HCT116 (cell line): ENCODE results near the gene CERS2.

ENCODE experiments used
- EGR1 ChIP-seq: IDR thresholded peaks from 2 replicates; pipeline ENCODE4 v1.6.1; 2012; ENCODE audit warnings: low read depth
- POLR2A ChIP-seq: IDR thresholded peaks from 2 replicates; pipeline ENCODE4 v1.7.0; 2011; ENCODE audit warnings: borderline replicate concordance; ENCODE audit not compliant: insufficient read depth, insufficient read length; ENCODE audit errors: extremely low read depth
- POLR2AphosphoS5 ChIP-seq: IDR thresholded peaks from 2 replicates; pipeline ENCODE4 v1.6.1; 2011; ENCODE audit warnings: mild to moderate bottlenecking, low read depth, low read length, moderate library complexity
- SIN3A ChIP-seq: IDR thresholded peaks from 2 replicates; pipeline ENCODE4 v1.6.1; 2012; ENCODE audit warnings: low read depth
- SRF ChIP-seq: IDR thresholded peaks from 2 replicates; pipeline ENCODE4 v1.6.1; 2012; ENCODE audit warnings: low read depth
- TF ChIP-seq, protein P1 (sequence below), 3 experiments: fragments of 200-600 bp in 1 of 3; sonication (generic) in 1 of 3; IDR thresholded peaks in 2 of 3; conservative IDR thresholded peaks in 1 of 3; 2 replicates each; pipeline ENCODE4 v1.5.1; 2012 to 2017; ENCODE audit warnings: low read depth in 2 of 3, low read length in 2 of 3, antibody characterized with exemption in 1 of 3, borderline replicate concordance in 1 of 3, control low read depth in 1 of 3, mild to moderate bottlenecking in 1 of 3, mixed read lengths in 1 of 3, mixed run types in 1 of 3, moderate library complexity in 1 of 3; ENCODE audit not compliant: insufficient read depth in 1 of 3
- TF ChIP-seq, protein P2 (sequence below): IDR thresholded peaks from 2 replicates; pipeline ENCODE4 v1.6.1; 2012; ENCODE audit warnings: low read depth
- TF ChIP-seq, protein P3 (sequence below): IDR thresholded peaks from 2 replicates; pipeline ENCODE4 v1.6.1; 2012

DNA sequence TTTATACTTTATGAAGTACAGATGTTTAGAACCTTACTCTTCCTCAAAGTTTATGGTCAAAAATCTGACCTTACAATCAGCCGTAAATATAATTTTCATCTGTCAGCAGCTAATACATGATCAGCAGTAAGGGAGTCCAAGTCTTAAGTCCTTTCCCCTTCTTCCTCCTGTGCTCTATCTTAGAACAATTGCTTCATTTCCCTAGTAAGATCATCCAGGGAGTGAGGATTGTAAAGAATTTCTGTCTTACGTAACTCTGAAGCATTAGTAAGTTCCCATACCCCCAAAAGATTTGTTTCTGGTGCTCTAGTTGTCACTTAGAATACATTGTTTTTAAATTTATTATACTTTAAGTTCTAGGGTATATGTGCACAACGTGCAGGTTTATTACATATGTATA, 46.3 kb downstream of the CERS2 start:
- TF ChIP-seq, protein P1, sequence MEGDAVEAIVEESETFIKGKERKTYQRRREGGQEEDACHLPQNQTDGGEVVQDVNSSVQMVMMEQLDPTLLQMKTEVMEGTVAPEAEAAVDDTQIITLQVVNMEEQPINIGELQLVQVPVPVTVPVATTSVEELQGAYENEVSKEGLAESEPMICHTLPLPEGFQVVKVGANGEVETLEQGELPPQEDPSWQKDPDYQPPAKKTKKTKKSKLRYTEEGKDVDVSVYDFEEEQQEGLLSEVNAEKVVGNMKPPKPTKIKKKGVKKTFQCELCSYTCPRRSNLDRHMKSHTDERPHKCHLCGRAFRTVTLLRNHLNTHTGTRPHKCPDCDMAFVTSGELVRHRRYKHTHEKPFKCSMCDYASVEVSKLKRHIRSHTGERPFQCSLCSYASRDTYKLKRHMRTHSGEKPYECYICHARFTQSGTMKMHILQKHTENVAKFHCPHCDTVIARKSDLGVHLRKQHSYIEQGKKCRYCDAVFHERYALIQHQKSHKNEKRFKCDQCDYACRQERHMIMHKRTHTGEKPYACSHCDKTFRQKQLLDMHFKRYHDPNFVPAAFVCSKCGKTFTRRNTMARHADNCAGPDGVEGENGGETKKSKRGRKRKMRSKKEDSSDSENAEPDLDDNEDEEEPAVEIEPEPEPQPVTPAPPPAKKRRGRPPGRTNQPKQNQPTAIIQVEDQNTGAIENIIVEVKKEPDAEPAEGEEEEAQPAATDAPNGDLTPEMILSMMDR (IDR thresholded peaks at IDR 0.05 in 2 of 3, conservative IDR thresholded peaks at IDR 0.05 in 1 of 3; ENCODE audit: borderline replicate concordance in 1 of 3, insufficient read depth in 1 of 3, low read depth in 2 of 3, low read length in 2 of 3), result no peak
- TF ChIP-seq SRF (no peak), SIN3A (no peak), EGR1 (no peak), POLR2A (no peak), POLR2AphosphoS5 (no peak)
- TF ChIP-seq, protein P2, sequence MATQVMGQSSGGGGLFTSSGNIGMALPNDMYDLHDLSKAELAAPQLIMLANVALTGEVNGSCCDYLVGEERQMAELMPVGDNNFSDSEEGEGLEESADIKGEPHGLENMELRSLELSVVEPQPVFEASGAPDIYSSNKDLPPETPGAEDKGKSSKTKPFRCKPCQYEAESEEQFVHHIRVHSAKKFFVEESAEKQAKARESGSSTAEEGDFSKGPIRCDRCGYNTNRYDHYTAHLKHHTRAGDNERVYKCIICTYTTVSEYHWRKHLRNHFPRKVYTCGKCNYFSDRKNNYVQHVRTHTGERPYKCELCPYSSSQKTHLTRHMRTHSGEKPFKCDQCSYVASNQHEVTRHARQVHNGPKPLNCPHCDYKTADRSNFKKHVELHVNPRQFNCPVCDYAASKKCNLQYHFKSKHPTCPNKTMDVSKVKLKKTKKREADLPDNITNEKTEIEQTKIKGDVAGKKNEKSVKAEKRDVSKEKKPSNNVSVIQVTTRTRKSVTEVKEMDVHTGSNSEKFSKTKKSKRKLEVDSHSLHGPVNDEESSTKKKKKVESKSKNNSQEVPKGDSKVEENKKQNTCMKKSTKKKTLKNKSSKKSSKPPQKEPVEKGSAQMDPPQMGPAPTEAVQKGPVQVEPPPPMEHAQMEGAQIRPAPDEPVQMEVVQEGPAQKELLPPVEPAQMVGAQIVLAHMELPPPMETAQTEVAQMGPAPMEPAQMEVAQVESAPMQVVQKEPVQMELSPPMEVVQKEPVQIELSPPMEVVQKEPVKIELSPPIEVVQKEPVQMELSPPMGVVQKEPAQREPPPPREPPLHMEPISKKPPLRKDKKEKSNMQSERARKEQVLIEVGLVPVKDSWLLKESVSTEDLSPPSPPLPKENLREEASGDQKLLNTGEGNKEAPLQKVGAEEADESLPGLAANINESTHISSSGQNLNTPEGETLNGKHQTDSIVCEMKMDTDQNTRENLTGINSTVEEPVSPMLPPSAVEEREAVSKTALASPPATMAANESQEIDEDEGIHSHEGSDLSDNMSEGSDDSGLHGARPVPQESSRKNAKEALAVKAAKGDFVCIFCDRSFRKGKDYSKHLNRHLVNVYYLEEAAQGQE, result no peak
- TF ChIP-seq, protein P3, sequence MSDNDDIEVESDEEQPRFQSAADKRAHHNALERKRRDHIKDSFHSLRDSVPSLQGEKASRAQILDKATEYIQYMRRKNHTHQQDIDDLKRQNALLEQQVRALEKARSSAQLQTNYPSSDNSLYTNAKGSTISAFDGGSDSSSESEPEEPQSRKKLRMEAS, result no peak
